GM19328 (cell line): ENCODE measurements around the gene FAM217A.
"Not testable (repeated sequence)": the region's sequence is repeated elsewhere in the genome, so short reads cannot be mapped to it uniquely, and the experiment has no call there.

Experiments used
- ATAC-seq: cut with Tn5 transposase; IDR thresholded peaks from one replicate; pipeline ENCODE4 v1.9.1; 2021; ENCODE audit warnings: mild to moderate bottlenecking, moderate library complexity; ENCODE audit not compliant: unreplicated experiment

Gene FAM217A

GRCh38 chr6:4078691-4079471 lies at the start of gene FAM217A:
FAM217A (minus strand) TSS chr6:4079137; CDS start chr6:4077414, 1,723 bp downstream.
- ATAC-seq: no peak

DNA sequence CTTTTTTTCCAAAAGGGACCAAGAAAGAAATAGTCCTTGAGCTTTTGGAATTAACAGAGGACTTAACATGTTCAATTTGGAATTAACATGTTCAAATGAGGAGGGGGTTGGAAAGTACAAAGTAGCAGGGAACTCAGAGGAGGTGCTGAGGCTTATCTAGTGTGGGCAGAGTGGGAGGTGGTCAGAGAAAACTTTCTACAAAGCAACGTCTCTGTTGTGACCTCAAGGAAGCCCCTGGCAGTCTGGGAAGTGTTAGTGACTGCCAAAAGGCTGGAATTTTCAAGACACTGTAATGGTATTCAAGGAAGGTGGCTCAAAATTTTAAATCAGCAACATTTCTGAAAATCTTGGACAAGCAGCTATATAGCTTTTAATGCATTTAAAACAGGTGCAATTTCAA lies 49.1 kb upstream of the FAM217A start:
- no peak for ATAC-seq

DNA sequence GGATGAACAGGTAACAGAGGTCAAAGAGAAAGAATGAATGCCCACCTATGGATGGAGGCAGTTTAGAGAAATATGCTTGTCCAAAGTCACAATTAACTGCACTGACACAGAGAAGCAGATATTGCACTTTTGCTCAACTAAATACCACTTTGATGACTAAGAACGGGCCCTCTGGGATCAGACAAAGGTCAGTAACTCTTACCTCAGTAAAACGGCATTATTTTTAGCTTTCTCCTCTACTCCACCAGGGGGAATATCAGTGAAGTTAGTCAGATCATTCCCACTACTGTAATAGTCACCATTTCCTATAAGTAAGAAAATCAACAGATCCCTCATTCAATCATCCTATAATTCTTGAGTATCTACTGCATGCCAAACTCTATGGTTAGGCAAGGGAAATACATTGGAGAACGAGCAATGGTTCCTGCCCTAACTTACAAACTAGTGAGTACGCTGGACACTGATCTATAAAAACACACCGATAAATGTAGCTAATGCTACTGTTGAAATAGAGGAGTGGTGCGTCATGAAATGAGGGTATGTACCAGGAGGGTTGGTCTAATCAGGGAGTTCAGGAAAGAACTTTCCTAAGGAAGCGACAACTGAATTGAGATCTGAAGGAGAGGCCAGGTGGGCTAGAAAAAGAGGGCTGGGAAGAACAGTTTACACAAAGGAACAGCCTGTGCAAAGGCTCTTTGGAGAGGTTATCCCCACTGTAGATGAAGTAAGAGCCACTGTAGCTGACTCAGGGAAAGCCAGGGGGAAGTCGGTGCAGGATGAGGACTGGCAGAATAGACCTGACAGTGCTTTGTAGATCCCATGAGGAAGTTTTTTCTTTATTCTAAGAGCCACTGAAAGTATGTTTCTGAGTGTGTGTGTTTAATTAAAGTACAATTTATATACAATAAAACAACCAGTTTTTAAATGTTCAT lies 47.3 kb upstream of the FAM217A start:
- ATAC-seq: no peak

GRCh38 chr6:4125500-4125899 lies 46.6 kb upstream of the FAM217A start:
- ATAC-seq: no peak

DNA sequence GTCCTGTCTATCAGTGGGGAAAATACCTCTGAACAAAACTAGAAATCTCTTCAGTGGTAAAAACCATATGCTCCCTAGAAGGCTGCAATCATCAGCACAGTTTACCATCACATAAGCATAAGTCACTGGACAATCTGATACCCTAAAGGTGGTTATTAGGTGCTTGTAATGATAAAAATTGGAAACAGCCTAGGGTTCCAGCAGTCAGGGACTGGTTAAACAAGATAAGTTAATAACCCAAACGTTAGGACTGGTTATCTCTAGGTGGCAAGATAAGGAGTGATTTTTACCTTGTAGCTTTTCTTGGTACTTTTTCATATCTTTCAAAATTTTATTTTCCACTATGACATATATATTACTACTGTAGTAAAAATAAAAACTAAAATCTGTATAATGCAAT lies 45.4 kb upstream of the FAM217A start:
- ATAC-seq: no peak

- no peak for ATAC-seq
Observed at GRCh38 chr6:4115741-4116140, 36.8 kb upstream of the FAM217A start.

DNA sequence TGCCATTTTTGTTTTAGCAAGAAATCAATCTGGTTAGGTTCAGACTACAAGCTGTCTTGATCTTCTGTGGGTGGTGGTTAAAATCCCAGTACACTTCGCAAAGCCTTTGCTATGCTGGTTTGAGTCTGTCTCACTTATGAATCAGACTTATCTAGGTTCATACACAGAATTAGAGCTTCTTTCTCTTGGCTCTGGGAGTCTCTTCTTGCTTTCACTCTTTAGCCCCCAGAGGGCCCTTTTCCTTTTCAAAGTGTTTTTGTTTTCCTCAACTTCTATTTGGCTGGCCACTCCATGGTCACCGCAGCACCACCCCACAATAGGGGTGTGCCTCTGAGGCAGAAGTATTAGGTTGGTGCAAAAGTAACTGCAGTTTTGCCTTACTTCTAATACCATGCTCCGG lies 35.2 kb upstream of the FAM217A start:
- no peak for ATAC-seq

DNA sequence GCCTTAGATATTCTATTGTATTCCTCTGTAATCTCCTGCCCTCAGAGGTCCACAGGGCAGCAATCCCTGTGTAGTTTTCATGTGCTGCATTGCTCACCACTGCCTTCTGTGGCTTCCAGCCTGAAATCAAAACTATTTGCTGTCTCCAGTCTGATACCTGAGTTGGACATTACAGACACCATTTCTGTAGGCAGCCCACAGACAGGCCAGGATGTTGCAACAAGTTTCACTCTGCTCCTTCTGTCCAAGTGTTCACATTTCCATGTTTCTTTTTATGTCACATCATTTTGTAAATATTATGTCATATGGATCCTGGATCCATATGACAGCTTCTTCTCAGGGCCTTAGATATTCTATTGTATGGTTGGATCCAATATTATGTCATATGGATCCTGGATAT lies 34.7 kb upstream of the FAM217A start:
- ATAC-seq: no peak

GRCh38 chr6:4112366-4112765 lies 33.4 kb upstream of the FAM217A start:
- no peak for ATAC-seq

DNA sequence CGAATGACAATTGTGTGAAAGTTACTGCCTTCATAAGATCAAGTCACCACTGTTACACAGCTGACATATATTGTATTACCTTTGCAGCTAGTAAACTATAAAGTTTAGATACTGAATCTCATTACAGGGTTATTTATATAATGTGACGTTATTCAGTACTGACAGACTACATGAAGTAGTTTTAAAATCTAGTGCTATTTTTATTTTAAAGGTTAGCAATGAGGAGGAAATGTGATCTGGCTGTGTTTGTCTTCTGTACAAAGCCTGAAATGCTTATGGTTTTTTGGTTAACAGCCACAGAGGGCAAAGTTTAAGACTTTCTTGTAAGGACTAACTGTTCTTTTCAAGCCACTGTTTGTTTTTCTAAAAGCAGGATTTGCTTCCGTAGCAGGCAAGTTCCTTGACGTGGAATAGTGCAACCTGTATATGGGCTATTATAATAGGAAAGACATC lies 30.5 kb upstream of the FAM217A start:
- not testable (repeated sequence) for ATAC-seq

DNA sequence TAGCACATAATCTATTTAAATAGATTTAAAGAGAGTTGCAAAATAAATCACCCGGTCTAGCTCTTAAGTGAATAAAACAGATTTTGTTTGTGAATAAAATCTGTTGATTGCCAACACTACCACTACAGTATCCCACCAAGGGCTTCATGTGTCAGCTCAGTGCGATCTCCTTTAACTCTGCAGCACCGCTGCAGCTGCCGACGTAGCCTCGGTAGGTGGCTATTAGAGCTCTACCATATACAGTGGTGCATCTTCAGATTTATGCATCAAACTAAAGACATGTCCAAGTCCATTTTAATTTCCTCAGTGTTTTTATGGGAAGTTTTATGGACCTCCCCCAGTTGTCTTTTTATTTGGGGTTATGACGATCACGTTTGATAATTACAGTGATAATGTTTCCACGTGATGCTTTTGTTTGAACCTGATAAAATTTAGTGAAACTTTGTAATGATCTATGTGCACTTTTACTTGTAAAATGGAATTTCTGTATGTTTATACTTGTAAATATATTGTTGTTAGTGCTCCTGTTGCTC lies 29.7 kb upstream of the FAM217A start:
- no peak for ATAC-seq

DNA sequence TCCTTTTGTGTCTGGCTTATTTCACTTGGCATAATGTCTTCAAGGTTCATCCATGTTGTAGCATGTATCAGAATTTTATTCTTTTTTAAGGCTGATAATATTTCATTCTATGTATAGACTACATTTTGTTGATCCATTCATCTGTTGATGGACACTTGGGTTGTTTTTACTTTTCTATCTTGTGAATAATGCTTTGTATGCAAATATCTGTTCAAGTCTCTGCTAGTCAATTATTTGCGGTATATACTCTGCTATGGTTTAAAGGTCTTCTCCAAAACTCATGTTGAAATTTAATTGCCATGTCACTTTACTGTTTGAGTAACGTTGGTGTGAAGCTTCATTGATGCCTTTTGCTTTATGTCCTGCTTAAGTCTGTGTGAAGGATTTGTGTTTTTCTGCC lies 28.9 kb upstream of the FAM217A start:
- ATAC-seq: no peak

- no peak for ATAC-seq
Observed at GRCh38 chr6:4105980-4106536, 27.1 kb upstream of the FAM217A start.

DNA sequence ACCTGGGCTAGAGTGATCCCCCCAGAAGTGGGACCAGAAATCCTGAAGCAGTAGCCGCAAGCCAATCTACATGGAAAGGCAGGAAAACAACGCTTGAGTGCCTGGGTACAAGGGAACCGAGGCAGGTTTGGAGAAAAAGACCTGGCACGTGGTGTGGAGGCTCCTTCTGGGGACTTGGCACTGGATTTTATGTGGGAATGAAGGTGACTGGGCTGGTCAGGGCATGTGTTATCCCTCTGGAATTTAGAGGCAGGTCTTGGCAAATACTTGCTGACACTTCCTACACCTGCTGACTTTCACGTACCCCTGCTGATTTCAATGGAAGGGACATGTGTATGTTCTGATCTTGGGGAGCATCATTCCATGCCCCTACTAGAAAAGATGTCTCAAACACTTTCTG lies 25.0 kb upstream of the FAM217A start:
- ATAC-seq: no peak

DNA sequence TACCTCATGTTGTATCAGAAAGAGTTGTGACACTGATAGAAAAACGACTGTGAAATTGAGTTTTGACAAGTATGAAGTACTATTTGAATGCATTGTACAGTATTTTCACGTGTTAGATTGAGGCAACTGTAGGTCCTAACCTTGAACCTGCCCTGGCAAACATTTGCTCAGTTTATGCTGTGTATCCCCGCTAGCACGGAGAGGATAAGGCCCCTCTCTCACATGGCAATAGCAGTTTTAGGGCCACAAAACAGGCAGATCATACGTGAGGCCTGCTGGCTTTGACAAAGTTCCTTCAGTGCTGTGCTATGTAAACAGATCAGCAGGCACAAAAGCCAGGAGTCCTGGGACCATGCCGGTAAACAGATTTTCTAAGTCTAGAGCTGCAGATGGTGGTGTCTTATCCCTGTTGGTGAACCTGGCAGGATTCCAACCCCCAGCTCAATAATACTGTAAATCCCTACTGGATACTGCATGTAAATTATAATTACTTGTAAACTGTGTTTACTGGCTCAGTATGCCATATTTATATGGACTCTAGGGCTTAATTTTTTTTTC lies 23.8 kb upstream of the FAM217A start:
- ATAC-seq: no peak

DNA sequence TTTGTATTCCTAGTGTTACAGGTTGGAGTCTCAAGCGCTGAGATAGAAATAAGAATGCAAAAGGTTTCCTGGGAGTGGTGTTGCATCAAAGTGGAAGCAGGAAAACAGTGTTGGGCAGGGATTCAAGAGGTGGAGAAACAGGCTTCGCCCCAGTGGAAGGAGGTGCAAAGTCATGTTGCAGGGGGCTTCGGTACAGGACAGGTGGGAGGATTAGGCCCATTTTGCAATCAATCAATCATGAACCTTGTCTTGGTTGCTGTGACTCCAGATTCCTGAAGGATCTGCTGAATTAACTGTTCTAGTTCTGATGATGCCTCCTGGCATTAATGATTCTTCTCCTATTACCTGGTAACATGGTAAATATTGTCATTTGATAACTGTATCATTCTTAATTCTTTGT lies 22.4 kb upstream of the FAM217A start:
- no peak for ATAC-seq

DNA sequence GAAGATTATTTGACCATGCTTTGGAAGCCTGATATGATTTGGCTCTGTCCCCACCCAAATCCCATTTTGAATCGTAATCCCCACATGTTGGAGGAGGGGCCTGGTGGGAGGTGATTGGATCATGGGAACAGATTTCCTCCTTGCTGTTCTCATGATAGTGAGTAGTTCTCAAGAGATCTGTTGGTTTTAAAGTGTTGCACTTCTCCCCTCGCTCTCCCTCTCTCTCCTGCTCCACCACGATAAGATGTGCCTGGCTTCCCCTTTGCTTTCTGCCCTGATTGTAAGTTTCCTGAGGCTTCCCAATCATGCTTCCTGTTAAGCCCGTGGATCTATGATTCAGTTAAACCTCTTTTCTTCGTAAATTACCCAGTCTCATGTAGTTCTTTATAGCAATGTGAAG lies 21.7 kb upstream of the FAM217A start:
- no peak for ATAC-seq

DNA sequence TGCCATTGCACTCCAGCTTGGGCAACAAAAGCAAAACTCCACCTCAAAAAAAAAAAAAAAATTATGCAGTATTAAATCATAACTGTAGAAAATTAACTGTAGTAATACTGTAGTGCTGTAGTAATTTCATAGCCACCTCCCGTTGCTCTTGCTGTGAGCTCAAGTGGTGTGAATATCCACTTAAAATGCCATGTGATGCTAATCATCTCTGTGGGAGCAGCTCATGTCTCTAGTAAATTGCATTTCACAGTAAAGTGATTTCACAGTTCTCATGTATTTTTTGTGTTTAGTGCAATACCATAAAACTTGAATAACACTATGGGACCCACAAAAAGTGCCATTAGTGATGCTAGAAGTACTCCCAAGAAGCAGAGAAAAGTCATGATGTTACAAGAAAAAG lies 14.4 kb upstream of the FAM217A start:
- no peak for ATAC-seq

DNA sequence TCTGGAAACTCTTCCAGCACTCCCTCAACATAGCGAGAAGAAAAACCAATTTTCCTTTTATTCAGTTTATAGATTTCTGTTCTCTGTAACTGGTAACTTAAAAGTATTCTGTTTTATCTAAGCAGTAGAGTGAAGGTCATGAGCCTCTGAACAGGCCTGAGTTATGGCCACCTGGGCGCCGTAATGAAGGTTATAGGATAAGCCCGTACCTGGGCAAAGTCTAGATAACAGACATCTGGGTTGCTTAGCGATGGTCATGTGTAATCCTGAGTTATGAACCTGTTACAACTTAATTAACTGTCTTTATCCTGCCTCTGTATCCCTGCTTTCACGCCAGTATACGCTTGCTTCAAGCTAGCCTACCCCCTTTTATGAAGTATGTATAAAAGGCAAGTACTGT lies 13.0 kb upstream of the FAM217A start:
- no peak for ATAC-seq

DNA sequence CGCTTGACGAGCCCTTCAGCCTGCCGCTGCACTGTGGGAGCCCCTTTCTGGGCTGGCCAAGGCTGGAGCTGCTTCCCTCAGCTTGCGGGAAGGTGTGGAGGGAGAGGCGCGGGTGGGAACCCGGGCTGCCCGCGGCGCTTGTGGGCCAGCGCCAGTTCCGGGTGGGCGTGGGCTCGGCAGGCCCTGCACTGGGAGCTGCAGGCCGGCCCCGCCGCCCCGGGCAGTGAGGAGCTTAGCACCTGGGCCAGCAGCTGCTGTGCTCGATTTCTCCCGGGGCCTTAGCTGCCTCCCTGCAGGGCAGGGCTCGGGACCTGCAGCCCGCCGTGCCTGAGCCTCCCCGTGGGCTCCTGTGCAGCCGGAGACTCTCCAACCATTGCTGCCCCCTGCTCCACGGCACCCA lies 11.1 kb upstream of the FAM217A start:
- not testable (repeated sequence) for ATAC-seq

GRCh38 chr6:4088704-4089103 lies 9.8 kb upstream of the FAM217A start:
- no peak for ATAC-seq
